ENCODE results near the gene SMAD6. TPM values are rescaled to one million over a fixed set of nuclear protein-coding genes. Genes with fewer than 3 reads are reported as not detected.

The SMAD6 gene
- polyA plus RNA-seq, 1 donor = 25.4 TPM

GRCh38 chr15:66783314-66783713 is 81.3 kb downstream of the SMAD6 start:
- H3K4me3 ChIP-seq (ENCODE audit: low read length) = no peak overlapping the region
- no peak overlapping the region for H3K27ac ChIP-seq (ENCODE audit: low read length)
- no peaks in the 10 kb centered on the region for H3K27me3 ChIP-seq (ENCODE audit: control insufficient read depth, insufficient read depth, low read length)
- H3K9me3 ChIP-seq (ENCODE audit: control insufficient read depth, low read depth, low read length) = peaks cover 6% of the 10 kb centered on the region
- DNase-seq = no peak
- no CpG with 5 or more reads among the region's 5 CpGs for WGBS (ENCODE audit: insufficient coverage, low lambda C conversion rate)
- peaks cover 34% of the 10 kb centered on the region for H3K36me3 ChIP-seq (ENCODE audit: control insufficient read depth, insufficient read depth, low read length)
- H3K4me1 ChIP-seq (ENCODE audit: control insufficient read depth, insufficient read depth, low read length) = peaks cover 32% of the 10 kb centered on the region

GRCh38 chr15:66783725-66784124 is 81.7 kb downstream of the SMAD6 start:
- H3K9me3 ChIP-seq (ENCODE audit: control insufficient read depth, low read depth, low read length) = peaks cover 6% of the 10 kb centered on the region
- no peaks in the 10 kb centered on the region for H3K27me3 ChIP-seq (ENCODE audit: control insufficient read depth, insufficient read depth, low read length)
- H3K36me3 ChIP-seq (ENCODE audit: control insufficient read depth, insufficient read depth, low read length) = peaks cover 34% of the 10 kb centered on the region
- no peak overlapping the region for H3K27ac ChIP-seq (ENCODE audit: low read length)
- no CpG with 5 or more reads among the region's 7 CpGs for WGBS (ENCODE audit: insufficient coverage, low lambda C conversion rate)
- peaks cover 28% of the 10 kb centered on the region for H3K4me1 ChIP-seq (ENCODE audit: control insufficient read depth, insufficient read depth, low read length)
- no peak for DNase-seq
- no peak overlapping the region for H3K4me3 ChIP-seq (ENCODE audit: low read length)

GRCh38 chr15:66784174-66784573 is 82.1 kb downstream of the SMAD6 start:
- H3K27ac ChIP-seq (ENCODE audit: low read length) = no peak overlapping the region
- no CpG with 5 or more reads among the region's 4 CpGs for WGBS (ENCODE audit: insufficient coverage, low lambda C conversion rate)
- H3K4me3 ChIP-seq (ENCODE audit: low read length) = no peak overlapping the region
- no peak for DNase-seq
- peaks cover 34% of the 10 kb centered on the region for H3K36me3 ChIP-seq (ENCODE audit: control insufficient read depth, insufficient read depth, low read length)
- H3K4me1 ChIP-seq (ENCODE audit: control insufficient read depth, insufficient read depth, low read length) = peaks cover 24% of the 10 kb centered on the region
- H3K9me3 ChIP-seq (ENCODE audit: control insufficient read depth, low read depth, low read length) = peaks cover 6% of the 10 kb centered on the region
- H3K27me3 ChIP-seq (ENCODE audit: control insufficient read depth, insufficient read depth, low read length) = no peaks in the 10 kb centered on the region

- Histone ChIP-seq H3K27me3 (ENCODE audit: control insufficient read depth, insufficient read depth, low read length) (no peaks in the 10 kb centered on the region), H3K36me3 (ENCODE audit: control insufficient read depth, insufficient read depth, low read length) (peaks cover 30% of the 10 kb centered on the region), H3K4me1 (ENCODE audit: control insufficient read depth, insufficient read depth, low read length) (peaks cover 9% of the 10 kb centered on the region), H3K9me3 (ENCODE audit: control insufficient read depth, low read depth, low read length) (peaks cover 6% of the 10 kb centered on the region), H3K27ac (ENCODE audit: low read length) (no peak overlapping the region), H3K4me3 (ENCODE audit: low read length) (no peak overlapping the region)
- no peak for DNase-seq
- WGBS (ENCODE audit: insufficient coverage, low lambda C conversion rate) = no CpG with 5 or more reads among the region's 5 CpGs
These were observed 83.6 kb downstream of the SMAD6 start for GRCh38 chr15:66785637-66786036.

GRCh38 chr15:66786222-66786621 is 84.2 kb downstream of the SMAD6 start:
- Histone ChIP-seq H3K4me3 (ENCODE audit: low read length) (no peak overlapping the region), H3K9me3 (ENCODE audit: control insufficient read depth, low read depth, low read length) (peaks cover under 1% of the 10 kb centered on the region), H3K4me1 (ENCODE audit: control insufficient read depth, insufficient read depth, low read length) (peaks cover 5% of the 10 kb centered on the region), H3K27ac (ENCODE audit: low read length) (no peak overlapping the region), H3K27me3 (ENCODE audit: control insufficient read depth, insufficient read depth, low read length) (no peaks in the 10 kb centered on the region), H3K36me3 (ENCODE audit: control insufficient read depth, insufficient read depth, low read length) (peaks cover 25% of the 10 kb centered on the region)
- WGBS (ENCODE audit: insufficient coverage, low lambda C conversion rate) = no CpG with 5 or more reads among the region's 4 CpGs
- no peak for DNase-seq

GRCh38 chr15:66786708-66787488 is 84.9 kb downstream of the SMAD6 start:
- Histone ChIP-seq H3K4me3 (ENCODE audit: low read length) (no peak overlapping the region), H3K27me3 (ENCODE audit: control insufficient read depth, insufficient read depth, low read length) (no peaks in the 10 kb centered on the region), H3K36me3 (ENCODE audit: control insufficient read depth, insufficient read depth, low read length) (peaks cover 23% of the 10 kb centered on the region), H3K9me3 (ENCODE audit: control insufficient read depth, low read depth, low read length) (no peaks in the 10 kb centered on the region), H3K27ac (ENCODE audit: low read length) (no peak overlapping the region), H3K4me1 (ENCODE audit: control insufficient read depth, insufficient read depth, low read length) (peaks cover 4% of the 10 kb centered on the region)
- DNase-seq = no peak
- WGBS (ENCODE audit: insufficient coverage, low lambda C conversion rate) = no CpG with 5 or more reads among the region's 8 CpGs

GRCh38 chr15:66787489-66787871 is 85.4 kb downstream of the SMAD6 start:
- Histone ChIP-seq H3K36me3 (ENCODE audit: control insufficient read depth, insufficient read depth, low read length) (peaks cover 17% of the 10 kb centered on the region), H3K27me3 (ENCODE audit: control insufficient read depth, insufficient read depth, low read length) (no peaks in the 10 kb centered on the region), H3K9me3 (ENCODE audit: control insufficient read depth, low read depth, low read length) (no peaks in the 10 kb centered on the region), H3K27ac (ENCODE audit: low read length) (no peak overlapping the region), H3K4me3 (ENCODE audit: low read length) (no peak overlapping the region), H3K4me1 (ENCODE audit: control insufficient read depth, insufficient read depth, low read length) (no peaks in the 10 kb centered on the region)
- DNase-seq = no peak
- no CpG with 5 or more reads among the region's 1 CpG for WGBS (ENCODE audit: insufficient coverage, low lambda C conversion rate)

- H3K36me3 ChIP-seq (ENCODE audit: control insufficient read depth, insufficient read depth, low read length) = peaks cover 14% of the 10 kb centered on the region
- no peak overlapping the region for H3K4me3 ChIP-seq (ENCODE audit: low read length)
- no peak overlapping the region for H3K27ac ChIP-seq (ENCODE audit: low read length)
- H3K27me3 ChIP-seq (ENCODE audit: control insufficient read depth, insufficient read depth, low read length) = no peaks in the 10 kb centered on the region
- DNase-seq = no peak
- WGBS (ENCODE audit: insufficient coverage, low lambda C conversion rate) = no CpG with 5 or more reads among the region's 4 CpGs
- no peaks in the 10 kb centered on the region for H3K4me1 ChIP-seq (ENCODE audit: control insufficient read depth, insufficient read depth, low read length)
- H3K9me3 ChIP-seq (ENCODE audit: control insufficient read depth, low read depth, low read length) = no peaks in the 10 kb centered on the region
These were observed 86.0 kb downstream of the SMAD6 start for GRCh38 chr15:66788024-66788423.

GRCh38 chr15:66789029-66790025 is 87.3 kb downstream of the SMAD6 start:
- Histone ChIP-seq H3K9me3 (ENCODE audit: control insufficient read depth, low read depth, low read length) (no peaks in the 10 kb centered on the region), H3K4me1 (ENCODE audit: control insufficient read depth, insufficient read depth, low read length) (no peaks in the 10 kb centered on the region), H3K4me3 (ENCODE audit: low read length) (no peak overlapping the region), H3K27me3 (ENCODE audit: control insufficient read depth, insufficient read depth, low read length) (no peaks in the 10 kb centered on the region), H3K27ac (ENCODE audit: low read length) (no peak overlapping the region), H3K36me3 (ENCODE audit: control insufficient read depth, insufficient read depth, low read length) (peaks cover 1% of the 10 kb centered on the region)
- DNase-seq = peak; percentile 58 to 64
- WGBS (ENCODE audit: insufficient coverage, low lambda C conversion rate) = 80% methylated on average over 1 of the region's 5 CpGs

GRCh38 chr15:66795851-66796250 is 93.8 kb downstream of the SMAD6 start:
- no CpG with 5 or more reads among the region's 10 CpGs for WGBS (ENCODE audit: insufficient coverage, low lambda C conversion rate)
- no peak overlapping the region for H3K27ac ChIP-seq (ENCODE audit: low read length)
- peak in 1 of 2 donors; percentile 36 for DNase-seq

More at GRCh38 chr15:66795851-66796250, 93.8 kb downstream of the SMAD6 start:
- Histone ChIP-seq H3K4me3 (ENCODE audit: low read length) (no peak overlapping the region), H3K36me3 (ENCODE audit: control insufficient read depth, insufficient read depth, low read length) (no peaks in the 10 kb centered on the region), H3K27me3 (ENCODE audit: control insufficient read depth, insufficient read depth, low read length) (no peaks in the 10 kb centered on the region), H3K9me3 (ENCODE audit: control insufficient read depth, low read depth, low read length) (no peaks in the 10 kb centered on the region), H3K4me1 (ENCODE audit: control insufficient read depth, insufficient read depth, low read length) (no peaks in the 10 kb centered on the region)

Data from large intestine (tissue), 3 donors.